ENCODE measurements around the gene SLC51B. TPM values are rescaled to one million over a fixed set of nuclear protein-coding genes. Genes with fewer than 3 reads are reported as not detected.
A peak's percentile ranks its signal among the peaks of the same experiment; 100 is the strongest.

Gene SLC51B
- total and polyA plus RNA-seq, 10 of the 15 experiments (the other 5 are each of a cell fraction or from before 2014, with no cell fraction given), result 0.05 to 0.17 (median 0.13) TPM; not detected in 7

DNA sequence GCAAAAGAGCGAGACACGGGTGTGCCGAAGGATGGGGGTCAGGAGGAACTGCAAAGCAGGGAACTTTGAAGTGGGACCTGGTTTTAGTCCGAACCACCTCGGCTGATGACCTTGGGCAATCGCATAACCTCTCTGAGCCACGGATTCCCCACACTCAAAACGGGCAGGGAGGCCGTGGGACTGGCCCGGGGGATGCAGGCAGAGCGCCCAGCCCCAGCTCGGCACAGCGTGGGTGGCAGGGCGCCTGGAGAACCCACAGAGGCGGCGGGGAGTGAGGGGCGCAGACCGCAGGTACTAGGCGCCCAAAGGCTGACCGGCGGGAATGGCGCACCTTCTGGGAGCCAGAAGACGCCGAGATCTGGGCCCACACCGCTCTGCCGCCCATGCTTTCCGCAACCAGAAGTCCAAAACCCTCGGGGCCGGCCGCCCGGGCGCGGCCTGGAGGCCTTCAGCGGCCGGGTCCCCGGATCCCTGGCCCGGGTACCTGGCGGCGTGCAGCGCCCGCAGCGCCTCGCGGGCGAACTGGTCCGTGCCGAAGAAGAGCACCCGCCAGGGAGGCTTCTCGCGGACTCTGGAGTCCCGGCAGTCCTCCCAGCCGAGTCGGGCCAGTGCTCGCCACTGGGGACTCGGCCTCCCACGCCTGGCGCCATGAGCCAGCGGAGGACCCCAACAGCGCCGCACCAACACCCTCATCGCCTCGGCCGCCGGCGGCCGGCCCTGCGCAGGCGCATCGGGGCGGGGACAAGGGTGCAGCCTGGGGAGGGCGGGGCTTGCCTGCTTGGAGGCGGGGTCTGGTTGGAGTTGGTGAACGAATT lies 16.1 kb upstream of the SLC51B start, which contains the start of gene MTFMT (continued):
- TF ChIP-seq, protein P1, sequence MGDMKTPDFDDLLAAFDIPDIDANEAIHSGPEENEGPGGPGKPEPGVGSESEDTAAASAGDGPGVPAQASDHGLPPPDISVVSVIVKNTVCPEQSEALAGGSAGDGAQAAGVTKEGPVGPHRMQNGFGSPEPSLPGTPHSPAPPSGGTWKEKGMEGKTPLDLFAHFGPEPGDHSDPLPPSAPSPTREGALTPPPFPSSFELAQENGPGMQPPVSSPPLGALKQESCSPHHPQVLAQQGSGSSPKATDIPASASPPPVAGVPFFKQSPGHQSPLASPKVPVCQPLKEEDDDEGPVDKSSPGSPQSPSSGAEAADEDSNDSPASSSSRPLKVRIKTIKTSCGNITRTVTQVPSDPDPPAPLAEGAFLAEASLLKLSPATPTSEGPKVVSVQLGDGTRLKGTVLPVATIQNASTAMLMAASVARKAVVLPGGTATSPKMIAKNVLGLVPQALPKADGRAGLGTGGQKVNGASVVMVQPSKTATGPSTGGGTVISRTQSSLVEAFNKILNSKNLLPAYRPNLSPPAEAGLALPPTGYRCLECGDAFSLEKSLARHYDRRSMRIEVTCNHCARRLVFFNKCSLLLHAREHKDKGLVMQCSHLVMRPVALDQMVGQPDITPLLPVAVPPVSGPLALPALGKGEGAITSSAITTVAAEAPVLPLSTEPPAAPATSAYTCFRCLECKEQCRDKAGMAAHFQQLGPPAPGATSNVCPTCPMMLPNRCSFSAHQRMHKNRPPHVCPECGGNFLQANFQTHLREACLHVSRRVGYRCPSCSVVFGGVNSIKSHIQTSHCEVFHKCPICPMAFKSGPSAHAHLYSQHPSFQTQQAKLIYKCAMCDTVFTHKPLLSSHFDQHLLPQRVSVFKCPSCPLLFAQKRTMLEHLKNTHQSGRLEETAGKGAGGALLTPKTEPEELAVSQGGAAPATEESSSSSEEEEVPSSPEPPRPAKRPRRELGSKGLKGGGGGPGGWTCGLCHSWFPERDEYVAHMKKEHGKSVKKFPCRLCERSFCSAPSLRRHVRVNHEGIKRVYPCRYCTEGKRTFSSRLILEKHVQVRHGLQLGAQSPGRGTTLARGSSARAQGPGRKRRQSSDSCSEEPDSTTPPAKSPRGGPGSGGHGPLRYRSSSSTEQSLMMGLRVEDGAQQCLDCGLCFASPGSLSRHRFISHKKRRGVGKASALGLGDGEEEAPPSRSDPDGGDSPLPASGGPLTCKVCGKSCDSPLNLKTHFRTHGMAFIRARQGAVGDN (IDR thresholded peaks at IDR 0.05), result peak; percentile 55
- TF ChIP-seq, protein P2, sequence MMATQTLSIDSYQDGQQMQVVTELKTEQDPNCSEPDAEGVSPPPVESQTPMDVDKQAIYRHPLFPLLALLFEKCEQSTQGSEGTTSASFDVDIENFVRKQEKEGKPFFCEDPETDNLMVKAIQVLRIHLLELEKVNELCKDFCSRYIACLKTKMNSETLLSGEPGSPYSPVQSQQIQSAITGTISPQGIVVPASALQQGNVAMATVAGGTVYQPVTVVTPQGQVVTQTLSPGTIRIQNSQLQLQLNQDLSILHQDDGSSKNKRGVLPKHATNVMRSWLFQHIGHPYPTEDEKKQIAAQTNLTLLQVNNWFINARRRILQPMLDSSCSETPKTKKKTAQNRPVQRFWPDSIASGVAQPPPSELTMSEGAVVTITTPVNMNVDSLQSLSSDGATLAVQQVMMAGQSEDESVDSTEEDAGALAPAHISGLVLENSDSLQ (IDR thresholded peaks at IDR 0.05), result no peak
- TF ChIP-seq HDGF (IDR thresholded peaks at IDR 0.05) (no peak), CBX5 (IDR thresholded peaks at IDR 0.05; ENCODE audit: low read depth) (no peak), SMARCA5 (IDR thresholded peaks at IDR 0.05) (peak; percentile 55; the same call in 1 of the 2 replicates), NFYB (IDR thresholded peaks at IDR 0.05; ENCODE audit: insufficient read depth, low read depth, low read length) (no peak), HCFC1 (IDR thresholded peaks at IDR 0.05; ENCODE audit: low read length) (no peak), TCF3 (IDR thresholded peaks at IDR 0.05; ENCODE audit: borderline replicate concordance, insufficient read depth, low read depth, low read length) (no peak), KDM1A (IDR thresholded peaks at IDR 0.05; ENCODE audit: borderline replicate concordance) (no peak), SP1 (IDR thresholded peaks at IDR 0.05; ENCODE audit: low read depth, low read length) (no peak), NR2C1 (IDR thresholded peaks at IDR 0.05) (no peak), POLR2AphosphoS5 (IDR thresholded peaks at IDR 0.05; ENCODE audit: low read length) (peak; percentile 86), TARDBP (IDR thresholded peaks at IDR 0.05; ENCODE audit: borderline replicate concordance) (no peak), CBX3 (IDR thresholded peaks at IDR 0.05; ENCODE audit: borderline replicate concordance, low read depth) (no peak)
- TF ChIP-seq, protein P3, sequence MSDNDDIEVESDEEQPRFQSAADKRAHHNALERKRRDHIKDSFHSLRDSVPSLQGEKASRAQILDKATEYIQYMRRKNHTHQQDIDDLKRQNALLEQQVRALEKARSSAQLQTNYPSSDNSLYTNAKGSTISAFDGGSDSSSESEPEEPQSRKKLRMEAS (IDR thresholded peaks at IDR 0.05; ENCODE audit: low read depth, low read length), result peak; percentile 54; the same call in 1 of the 2 replicates
- TF ChIP-seq, protein P4, sequence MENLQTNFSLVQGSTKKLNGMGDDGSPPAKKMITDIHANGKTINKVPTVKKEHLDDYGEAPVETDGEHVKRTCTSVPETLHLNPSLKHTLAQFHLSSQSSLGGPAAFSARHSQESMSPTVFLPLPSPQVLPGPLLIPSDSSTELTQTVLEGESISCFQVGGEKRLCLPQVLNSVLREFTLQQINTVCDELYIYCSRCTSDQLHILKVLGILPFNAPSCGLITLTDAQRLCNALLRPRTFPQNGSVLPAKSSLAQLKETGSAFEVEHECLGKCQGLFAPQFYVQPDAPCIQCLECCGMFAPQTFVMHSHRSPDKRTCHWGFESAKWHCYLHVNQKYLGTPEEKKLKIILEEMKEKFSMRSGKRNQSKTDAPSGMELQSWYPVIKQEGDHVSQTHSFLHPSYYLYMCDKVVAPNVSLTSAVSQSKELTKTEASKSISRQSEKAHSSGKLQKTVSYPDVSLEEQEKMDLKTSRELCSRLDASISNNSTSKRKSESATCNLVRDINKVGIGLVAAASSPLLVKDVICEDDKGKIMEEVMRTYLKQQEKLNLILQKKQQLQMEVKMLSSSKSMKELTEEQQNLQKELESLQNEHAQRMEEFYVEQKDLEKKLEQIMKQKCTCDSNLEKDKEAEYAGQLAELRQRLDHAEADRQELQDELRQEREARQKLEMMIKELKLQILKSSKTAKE (IDR thresholded peaks at IDR 0.05; ENCODE audit: low read depth, poor library complexity, severe bottlenecking), result no peak
- TF ChIP-seq, protein P5, sequence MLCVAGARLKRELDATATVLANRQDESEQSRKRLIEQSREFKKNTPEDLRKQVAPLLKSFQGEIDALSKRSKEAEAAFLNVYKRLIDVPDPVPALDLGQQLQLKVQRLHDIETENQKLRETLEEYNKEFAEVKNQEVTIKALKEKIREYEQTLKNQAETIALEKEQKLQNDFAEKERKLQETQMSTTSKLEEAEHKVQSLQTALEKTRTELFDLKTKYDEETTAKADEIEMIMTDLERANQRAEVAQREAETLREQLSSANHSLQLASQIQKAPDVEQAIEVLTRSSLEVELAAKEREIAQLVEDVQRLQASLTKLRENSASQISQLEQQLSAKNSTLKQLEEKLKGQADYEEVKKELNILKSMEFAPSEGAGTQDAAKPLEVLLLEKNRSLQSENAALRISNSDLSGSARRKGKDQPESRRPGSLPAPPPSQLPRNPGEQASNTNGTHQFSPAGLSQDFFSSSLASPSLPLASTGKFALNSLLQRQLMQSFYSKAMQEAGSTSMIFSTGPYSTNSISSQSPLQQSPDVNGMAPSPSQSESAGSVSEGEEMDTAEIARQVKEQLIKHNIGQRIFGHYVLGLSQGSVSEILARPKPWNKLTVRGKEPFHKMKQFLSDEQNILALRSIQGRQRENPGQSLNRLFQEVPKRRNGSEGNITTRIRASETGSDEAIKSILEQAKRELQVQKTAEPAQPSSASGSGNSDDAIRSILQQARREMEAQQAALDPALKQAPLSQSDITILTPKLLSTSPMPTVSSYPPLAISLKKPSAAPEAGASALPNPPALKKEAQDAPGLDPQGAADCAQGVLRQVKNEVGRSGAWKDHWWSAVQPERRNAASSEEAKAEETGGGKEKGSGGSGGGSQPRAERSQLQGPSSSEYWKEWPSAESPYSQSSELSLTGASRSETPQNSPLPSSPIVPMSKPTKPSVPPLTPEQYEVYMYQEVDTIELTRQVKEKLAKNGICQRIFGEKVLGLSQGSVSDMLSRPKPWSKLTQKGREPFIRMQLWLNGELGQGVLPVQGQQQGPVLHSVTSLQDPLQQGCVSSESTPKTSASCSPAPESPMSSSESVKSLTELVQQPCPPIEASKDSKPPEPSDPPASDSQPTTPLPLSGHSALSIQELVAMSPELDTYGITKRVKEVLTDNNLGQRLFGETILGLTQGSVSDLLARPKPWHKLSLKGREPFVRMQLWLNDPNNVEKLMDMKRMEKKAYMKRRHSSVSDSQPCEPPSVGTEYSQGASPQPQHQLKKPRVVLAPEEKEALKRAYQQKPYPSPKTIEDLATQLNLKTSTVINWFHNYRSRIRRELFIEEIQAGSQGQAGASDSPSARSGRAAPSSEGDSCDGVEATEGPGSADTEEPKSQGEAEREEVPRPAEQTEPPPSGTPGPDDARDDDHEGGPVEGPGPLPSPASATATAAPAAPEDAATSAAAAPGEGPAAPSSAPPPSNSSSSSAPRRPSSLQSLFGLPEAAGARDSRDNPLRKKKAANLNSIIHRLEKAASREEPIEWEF (IDR thresholded peaks at IDR 0.05; ENCODE audit: insufficient replicate concordance, low read depth, low read length), result no peak
